Middle frontal gyrus (tissue), 1 donor: ENCODE measurements around the gene LYZL2.
"Not testable (repeated sequence)": the region's sequence is repeated elsewhere in the genome, so short reads cannot be mapped to it uniquely, and the experiment has no call there.

Source experiments
- DNase-seq: peaks from one replicate; pipeline ENCODE4 v3.0.0-alpha.2; 2015; ENCODE audit warnings: low spot score; ENCODE audit errors: extremely low spot score

Gene LYZL2

DNA sequence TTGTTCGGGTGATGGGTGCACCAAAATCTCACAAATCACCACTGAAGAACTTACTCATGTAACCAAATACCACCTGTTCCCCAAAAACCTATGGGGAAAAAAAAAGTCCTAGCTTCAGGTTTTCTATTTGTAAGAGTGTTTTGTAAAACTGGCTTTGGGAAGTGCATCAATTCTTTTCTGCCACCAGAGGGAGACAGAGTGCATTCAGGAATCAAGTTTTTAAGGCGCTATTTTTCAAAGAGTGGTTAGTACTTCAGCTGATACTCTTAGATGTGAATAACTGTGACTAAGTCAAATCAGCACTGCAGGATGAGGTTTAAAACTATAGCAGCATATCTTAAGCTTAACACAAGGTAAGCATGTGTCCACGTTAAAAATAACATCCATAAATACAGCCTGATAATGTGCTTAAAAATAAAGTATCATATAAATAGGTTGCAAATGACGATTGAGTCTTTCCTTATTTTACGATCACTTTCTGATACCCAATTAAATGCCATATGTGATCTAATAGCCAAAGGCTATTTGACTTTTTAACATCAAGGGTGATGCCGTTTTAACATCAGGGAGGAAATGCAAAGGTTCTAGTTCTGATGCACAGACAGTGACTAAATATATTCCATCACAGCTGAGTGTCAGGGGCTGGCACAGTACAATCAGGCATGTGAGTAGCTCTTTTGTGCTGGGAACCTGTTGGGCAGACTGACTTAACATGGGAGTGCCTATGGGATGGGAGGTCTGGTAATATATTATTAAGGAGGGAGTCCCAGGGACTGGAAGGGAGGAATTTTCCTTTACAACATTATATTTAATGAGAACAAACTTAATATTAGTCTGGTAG is 10.6 kb upstream of the LYZL2 start:
- DNase-seq = peak; percentile 8

DNA sequence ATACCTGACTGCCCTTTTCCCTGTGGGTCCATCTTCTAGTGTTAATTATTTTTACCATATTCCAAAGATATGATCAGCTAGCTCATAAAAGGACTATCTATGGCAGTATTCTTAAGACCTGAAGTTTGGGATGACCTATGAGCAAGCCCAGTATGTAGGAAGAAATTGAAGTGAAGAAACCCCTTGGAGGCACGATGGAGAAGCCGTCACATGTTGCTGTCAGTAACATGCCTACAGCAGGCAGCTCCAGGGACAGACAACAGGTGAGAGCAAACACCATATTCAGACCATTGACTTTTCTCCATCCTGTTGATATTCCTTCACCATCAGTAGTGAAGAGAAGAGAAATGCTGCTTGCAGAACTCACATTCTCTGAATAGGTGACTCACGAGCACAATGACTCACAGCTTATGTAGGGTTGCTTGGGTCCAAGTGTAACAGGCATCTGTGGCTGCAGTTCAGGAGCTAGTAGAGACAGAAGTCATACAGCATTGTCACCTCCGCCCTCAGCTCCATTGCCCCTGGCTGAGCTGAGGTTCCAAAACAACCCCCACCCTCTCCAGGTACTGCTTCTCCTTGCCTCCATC is 8.4 kb upstream of the LYZL2 start:
- DNase-seq = no peak

DNA sequence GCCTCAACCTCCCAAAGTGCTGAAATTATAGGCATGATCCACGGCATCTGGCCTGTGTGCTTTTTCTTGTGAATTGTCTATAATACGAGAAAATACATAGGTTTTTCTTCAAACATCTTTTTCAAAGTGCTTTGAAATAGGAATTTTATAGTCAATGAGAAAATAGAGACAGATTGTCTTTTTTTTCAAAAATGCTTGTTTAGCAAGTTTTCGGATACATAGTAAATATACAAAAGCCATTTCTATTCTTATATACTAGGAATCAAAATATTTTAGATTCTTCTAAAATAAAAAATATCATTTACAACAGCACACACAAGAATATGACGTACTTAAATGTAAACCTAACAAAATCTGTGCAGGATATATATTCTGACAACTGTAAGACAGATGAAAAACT is 1.6 kb upstream of the LYZL2 start:
- DNase-seq = no peak

GRCh38 chr10:30630571-30630970 is 1.0 kb upstream of the LYZL2 start:
- DNase-seq = no peak

DNA sequence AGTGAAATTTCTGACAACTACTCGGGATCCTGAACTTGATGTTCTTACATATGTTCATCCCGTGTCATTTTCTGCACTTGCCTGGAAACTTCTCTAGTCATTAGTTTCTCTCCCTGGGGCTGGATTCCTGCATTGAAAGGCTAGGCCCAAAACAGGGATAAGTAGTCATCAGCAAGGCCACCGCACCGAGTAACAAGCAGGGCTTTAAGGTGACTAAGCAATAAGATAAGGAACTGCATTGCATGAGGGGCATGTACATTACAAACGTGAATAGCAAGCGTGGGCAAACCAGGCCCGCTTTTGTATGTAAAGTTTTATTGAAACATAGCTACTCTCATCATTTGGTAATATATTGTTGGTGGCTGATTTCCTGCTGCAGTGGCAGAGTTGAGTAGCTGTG is 977 bp downstream of the LYZL2 start:
- not testable (repeated sequence) for DNase-seq

GRCh38 chr10:30626837-30627236 is 2.7 kb downstream of the LYZL2 start:
- DNase-seq = not testable (repeated sequence)

- not testable (repeated sequence) for DNase-seq
These were observed 3.4 kb downstream of the LYZL2 start for GRCh38 chr10:30626196-30626595.

- no peak for DNase-seq
These were observed 4.5 kb downstream of the LYZL2 start for GRCh38 chr10:30625080-30625479.

DNA sequence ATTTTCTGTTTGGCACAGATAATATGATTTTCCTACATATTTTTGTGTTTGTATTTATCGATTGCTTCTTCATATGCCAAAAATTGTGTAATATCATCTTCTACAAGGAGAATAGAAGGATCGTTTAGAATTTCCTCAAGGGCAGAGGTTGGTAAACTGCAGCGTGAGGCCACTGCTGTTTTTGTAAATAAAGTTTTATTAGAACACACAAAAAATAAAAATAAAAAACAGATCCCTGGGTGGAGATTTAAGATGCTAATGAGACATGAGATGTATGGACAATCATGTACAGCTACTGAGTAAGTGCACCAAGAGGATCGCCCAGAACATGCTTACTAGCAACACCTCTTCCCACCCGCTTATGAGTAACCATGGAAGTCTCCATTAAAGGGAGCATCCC is 9.6 kb downstream of the LYZL2 start:
- DNase-seq = no peak

GRCh38 chr10:30617070-30617469 is 12.5 kb downstream of the LYZL2 start:
- no peak for DNase-seq

DNA sequence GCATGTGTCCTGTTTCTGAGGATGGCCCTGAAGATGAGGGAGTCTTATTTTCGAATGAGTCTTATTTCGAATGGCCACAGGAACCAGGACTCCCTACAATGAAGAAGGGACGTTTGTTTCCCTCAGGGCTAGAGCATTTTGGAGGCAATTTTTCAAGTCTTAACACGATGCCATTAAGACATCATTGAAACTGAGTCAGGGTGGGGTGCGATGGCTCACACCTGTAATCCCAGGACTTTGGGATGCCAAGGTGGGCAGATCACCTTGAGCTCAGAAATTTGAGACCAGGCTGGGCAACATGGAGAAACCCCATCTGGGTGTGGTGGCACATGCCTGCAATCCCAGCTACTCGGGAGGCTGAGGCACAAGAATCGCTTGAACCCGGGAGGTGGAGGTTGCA is 18.5 kb downstream of the LYZL2 start:
- not testable (repeated sequence) for DNase-seq

GRCh38 chr10:30607814-30608213 is 21.7 kb downstream of the LYZL2 start:
- no peak for DNase-seq

- no peak for DNase-seq
These were observed 23.2 kb downstream of the LYZL2 start for GRCh38 chr10:30606313-30606712.

- not testable (repeated sequence) for DNase-seq
These were observed 24.0 kb downstream of the LYZL2 start for GRCh38 chr10:30605341-30606121.

DNA sequence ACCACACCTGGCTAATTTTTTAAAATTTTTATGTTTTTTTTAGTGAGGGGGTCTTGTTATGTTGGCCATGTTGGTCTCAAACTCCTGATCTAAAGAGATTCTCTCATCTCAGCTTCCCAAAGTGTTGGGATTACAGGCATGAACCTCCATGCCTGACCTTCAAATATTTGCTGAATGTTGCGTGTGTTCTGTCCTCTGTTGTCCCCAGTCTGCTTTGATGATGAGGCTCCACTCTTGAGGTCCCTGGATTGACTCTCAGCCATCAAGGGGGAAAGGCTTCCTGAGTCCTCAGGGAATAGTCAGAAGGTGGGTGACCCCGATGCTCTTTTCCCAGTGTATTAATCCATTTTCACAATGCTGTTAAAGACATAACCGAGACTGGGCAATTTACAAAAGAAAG is 26.0 kb downstream of the LYZL2 start:
- DNase-seq = no peak

DNA sequence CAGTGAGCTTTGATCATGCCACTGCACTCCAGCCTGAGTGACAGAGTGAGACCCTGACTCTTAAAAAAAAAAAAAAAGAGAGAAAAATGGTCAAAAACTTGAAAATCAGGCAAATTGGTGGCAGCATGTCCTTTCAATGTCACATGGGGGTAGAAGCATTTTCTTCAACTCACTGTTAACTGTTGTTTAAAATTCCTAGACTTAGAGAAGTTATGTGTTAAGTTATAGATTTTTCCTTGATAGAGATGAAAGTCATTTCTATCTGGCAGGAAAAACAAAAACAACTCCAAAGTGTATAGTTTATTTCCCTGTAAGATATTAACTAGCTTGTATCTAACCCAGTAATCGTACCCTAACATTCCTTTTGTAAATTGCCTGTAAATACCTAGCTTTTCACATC is 26.8 kb downstream of the LYZL2 start:
- no peak for DNase-seq

DNA sequence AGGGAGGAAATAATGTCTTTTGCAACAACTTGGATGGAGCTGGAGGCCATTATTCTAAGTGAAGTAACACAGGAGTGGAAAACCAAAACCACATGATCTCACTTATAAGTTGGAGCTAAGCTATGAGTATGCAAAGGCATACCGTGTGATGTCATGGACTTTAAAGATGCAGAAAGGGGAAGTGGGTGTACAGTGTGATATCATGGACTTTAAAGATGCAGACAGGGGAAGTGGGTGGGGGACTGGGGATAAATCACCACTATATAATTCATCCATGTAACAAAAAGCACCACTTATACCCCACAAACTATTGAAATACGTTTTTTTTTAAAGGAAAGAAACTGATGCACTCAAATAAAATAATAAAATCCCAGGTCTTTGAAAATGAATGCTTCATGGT is 29.5 kb downstream of the LYZL2 start:
- DNase-seq = no peak

- no peak for DNase-seq
These were observed 31.3 kb downstream of the LYZL2 start for GRCh38 chr10:30598105-30598776.

- DNase-seq = not testable (repeated sequence)
These were observed 32.1 kb downstream of the LYZL2 start for GRCh38 chr10:30597433-30597824.

- not testable (repeated sequence) for DNase-seq
These were observed 32.8 kb downstream of the LYZL2 start for GRCh38 chr10:30596493-30597432.

- DNase-seq = no peak
These were observed 33.5 kb downstream of the LYZL2 start for GRCh38 chr10:30596013-30596412.
